HEK293T (cell line): ENCODE measurements around the gene LILRA2.

Experiments used
- ARNT ChIP-seq: fragments of 450-650 bp; IDR thresholded peaks from 2 replicates; pipeline ENCODE4 v1.6.1; 2017; ENCODE audit warnings: mild to moderate bottlenecking
- ELF4 ChIP-seq: fragments of 450-650 bp; IDR thresholded peaks from 2 replicates; pipeline ENCODE4 v1.6.1; 2017; ENCODE audit warnings: antibody characterized with exemption
- FOXK2 ChIP-seq: fragments of 450-650 bp; IDR thresholded peaks from 2 replicates; pipeline ENCODE4 v1.6.1; 2016; ENCODE audit warnings: mild to moderate bottlenecking
- FOXM1 ChIP-seq: fragments of 450-650 bp; IDR thresholded peaks from 2 replicates; pipeline ENCODE4 v1.6.1; 2017; ENCODE audit warnings: mild to moderate bottlenecking, borderline replicate concordance
- NFRKB ChIP-seq: fragments of 450-650 bp; IDR thresholded peaks from 2 replicates; pipeline ENCODE4 v1.6.1; 2016; ENCODE audit warnings: mild to moderate bottlenecking, moderate library complexity
- SP1 ChIP-seq: fragments of 450-650 bp; IDR thresholded peaks from 2 replicates; pipeline ENCODE4 v1.6.1; 2017
- SUZ12 ChIP-seq: fragments of 450-650 bp; IDR thresholded peaks from 2 replicates; pipeline ENCODE4 v1.6.1; 2016; ENCODE audit warnings: mild to moderate bottlenecking
- ZNF384 ChIP-seq: fragments of 450-650 bp; IDR thresholded peaks from 2 replicates; pipeline ENCODE4 v1.6.1; 2016
- TF ChIP-seq, protein P1 (sequence below): fragments of 450-650 bp; IDR thresholded peaks from 2 replicates; pipeline ENCODE4 v1.6.1; 2016

DNA sequence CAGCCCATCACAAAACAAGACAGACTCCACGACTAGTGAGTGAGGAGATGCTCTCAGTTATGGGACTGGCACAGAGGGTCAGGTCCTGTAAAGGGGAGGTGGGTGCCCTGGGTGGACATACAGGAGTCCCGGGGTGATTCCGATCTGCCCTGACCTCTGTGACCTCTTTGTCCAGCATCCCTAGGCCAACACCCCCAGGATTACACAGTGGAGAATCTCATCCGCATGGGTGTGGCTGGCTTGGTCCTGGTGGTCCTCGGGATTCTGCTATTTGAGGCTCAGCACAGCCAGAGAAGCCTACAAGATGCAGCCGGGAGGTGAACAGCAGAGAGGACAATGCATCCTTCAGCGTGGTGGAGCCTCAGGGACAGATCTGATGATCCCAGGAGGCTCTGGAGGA, 13.4 kb downstream of the LILRA2 start:
- TF ChIP-seq, protein P1, sequence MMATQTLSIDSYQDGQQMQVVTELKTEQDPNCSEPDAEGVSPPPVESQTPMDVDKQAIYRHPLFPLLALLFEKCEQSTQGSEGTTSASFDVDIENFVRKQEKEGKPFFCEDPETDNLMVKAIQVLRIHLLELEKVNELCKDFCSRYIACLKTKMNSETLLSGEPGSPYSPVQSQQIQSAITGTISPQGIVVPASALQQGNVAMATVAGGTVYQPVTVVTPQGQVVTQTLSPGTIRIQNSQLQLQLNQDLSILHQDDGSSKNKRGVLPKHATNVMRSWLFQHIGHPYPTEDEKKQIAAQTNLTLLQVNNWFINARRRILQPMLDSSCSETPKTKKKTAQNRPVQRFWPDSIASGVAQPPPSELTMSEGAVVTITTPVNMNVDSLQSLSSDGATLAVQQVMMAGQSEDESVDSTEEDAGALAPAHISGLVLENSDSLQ = no peak
- no peak for TF ChIP-seq ELF4
- no peak for TF ChIP-seq SP1
- TF ChIP-seq ZNF384 = no peak
- no peak for TF ChIP-seq SUZ12
- no peak for TF ChIP-seq NFRKB
- TF ChIP-seq FOXM1 = no peak
- TF ChIP-seq ARNT = no peak
- TF ChIP-seq FOXK2 = no peak
